Measurements from ENCODE around the gene NOL6. TPM values are rescaled to one million over a fixed set of nuclear protein-coding genes. Genes with fewer than 3 reads are reported as not detected.

Gene NOL6
- total and polyA plus RNA-seq, 9 of the 15 experiments (the other 6 are each of a cell fraction or from before 2014, with no cell fraction given): 7.7 to 58.9 (median 27.0) TPM

GRCh38 chr9:33452828-33453271, 20.9 kb downstream of the NOL6 start (continued):
- no peak for TF ChIP-seq ZNF318 (IDR thresholded peaks at IDR 0.05; ENCODE audit: borderline replicate concordance in 1 of 2, low read depth in 1 of 2)
- TF ChIP-seq ZNF695 (CRISPR knock-in tag; IDR thresholded peaks at IDR 0.05): no peak
